A673 (cell line): ENCODE data around the gene RAD51AP1.

Experiments
- EZH2 ChIP-seq: fragments of 200-600 bp; sonication (generic); IDR thresholded peaks from 2 replicates; pipeline ENCODE4 v1.6.1; 2017; ENCODE audit warnings: borderline replicate concordance, low read depth, mild to moderate bottlenecking, mixed read lengths, antibody characterized with exemption, low read length; ENCODE audit not compliant: poor library complexity, severe bottlenecking
- TF ChIP-seq, protein P1 (sequence below): fragments of 300-800, 200-600 bp; sonication (generic); conservative IDR thresholded peaks from 2 replicates; pipeline ENCODE4 v1.5.1; 2017; ENCODE audit warnings: low read depth, mild to moderate bottlenecking, antibody characterized with exemption, low read length, moderate library complexity, mixed read lengths

DNA sequence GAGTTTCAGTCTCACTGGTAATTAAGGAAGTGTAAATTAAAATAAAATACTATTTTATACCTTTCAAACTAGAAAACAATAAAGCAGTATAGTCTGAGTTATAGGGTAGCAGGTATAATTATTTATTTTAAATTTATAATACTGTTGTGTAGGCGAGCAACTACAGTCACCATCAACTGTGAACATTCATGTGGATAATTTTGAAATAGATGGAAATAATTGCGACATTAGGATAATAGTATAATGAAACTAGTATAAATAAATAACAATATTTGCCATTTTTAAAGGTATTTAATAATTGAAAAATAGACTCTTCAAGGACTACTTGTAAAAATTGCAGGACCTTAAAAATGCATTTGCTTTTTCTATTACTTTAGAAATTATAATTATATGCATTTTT is 19.5 kb downstream of the RAD51AP1 start:
- TF ChIP-seq, protein P1, sequence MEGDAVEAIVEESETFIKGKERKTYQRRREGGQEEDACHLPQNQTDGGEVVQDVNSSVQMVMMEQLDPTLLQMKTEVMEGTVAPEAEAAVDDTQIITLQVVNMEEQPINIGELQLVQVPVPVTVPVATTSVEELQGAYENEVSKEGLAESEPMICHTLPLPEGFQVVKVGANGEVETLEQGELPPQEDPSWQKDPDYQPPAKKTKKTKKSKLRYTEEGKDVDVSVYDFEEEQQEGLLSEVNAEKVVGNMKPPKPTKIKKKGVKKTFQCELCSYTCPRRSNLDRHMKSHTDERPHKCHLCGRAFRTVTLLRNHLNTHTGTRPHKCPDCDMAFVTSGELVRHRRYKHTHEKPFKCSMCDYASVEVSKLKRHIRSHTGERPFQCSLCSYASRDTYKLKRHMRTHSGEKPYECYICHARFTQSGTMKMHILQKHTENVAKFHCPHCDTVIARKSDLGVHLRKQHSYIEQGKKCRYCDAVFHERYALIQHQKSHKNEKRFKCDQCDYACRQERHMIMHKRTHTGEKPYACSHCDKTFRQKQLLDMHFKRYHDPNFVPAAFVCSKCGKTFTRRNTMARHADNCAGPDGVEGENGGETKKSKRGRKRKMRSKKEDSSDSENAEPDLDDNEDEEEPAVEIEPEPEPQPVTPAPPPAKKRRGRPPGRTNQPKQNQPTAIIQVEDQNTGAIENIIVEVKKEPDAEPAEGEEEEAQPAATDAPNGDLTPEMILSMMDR = no peak
- no peak for TF ChIP-seq EZH2
